Stimulated activated effector memory CD8-positive, alpha-beta T cell treated with anti-CD3 and anti-CD28 coated beads, Interleukin-12 subunit alpha, Interleukin-12 subunit beta, amount 100 ng/mL, for 72 hours (primary cell): ENCODE data around the gene KCNJ9.
"Not testable (repeated sequence)": the region's sequence is repeated elsewhere in the genome, so short reads cannot be mapped to it uniquely, and the experiment has no call there.

Source experiments
- ATAC-seq: fragments of 150-1000 bp; cut with Tn5 transposase; 2 replicates; pipeline ENCODE4 v1.10.0; 2021
- DNase-seq, 2 donors: peaks; one replicate each; pipeline ENCODE4 v3.0.0; 2021 to 2022; ENCODE audit warnings: low spot score in 2 of 2
- H3K27ac Mint-ChIP-seq: one replicate; pipeline ENCODE4 v1.8.0; 2022; ENCODE audit warnings: mild to moderate bottlenecking, mixed read lengths
- H3K36me3 Mint-ChIP-seq: one replicate; pipeline ENCODE4 v1.8.0; 2022; ENCODE audit warnings: mild to moderate bottlenecking, mixed read lengths
- H3K4me1 Mint-ChIP-seq: one replicate; pipeline ENCODE4 v1.8.0; 2022; ENCODE audit warnings: mixed read lengths
- H3K4me3 Mint-ChIP-seq: one replicate; pipeline ENCODE4 v1.8.0; 2022; ENCODE audit warnings: mild to moderate bottlenecking, mixed read lengths
- H3K9me3 Mint-ChIP-seq: one replicate; pipeline ENCODE4 v1.8.0; 2022; ENCODE audit warnings: mixed read lengths

Gene KCNJ9

GRCh38 chr1:160117709-160118183, 36.4 kb downstream of the KCNJ9 start:
- H3K36me3 Mint-ChIP-seq, result no peaks in the 10 kb centered on the region
- no peak for DNase-seq
- no peak for ATAC-seq

GRCh38 chr1:160118928-160119327, 37.6 kb downstream of the KCNJ9 start:
- H3K9me3 Mint-ChIP-seq, result no peaks in the 10 kb centered on the region
- ATAC-seq, result no peak
- no peak overlapping the region for H3K27ac Mint-ChIP-seq
- no peaks in the 10 kb centered on the region for H3K36me3 Mint-ChIP-seq
- H3K4me3 Mint-ChIP-seq, result no peak overlapping the region
- DNase-seq, result no peak
- H3K4me1 Mint-ChIP-seq, result no peaks in the 10 kb centered on the region

More at GRCh38 chr1:160117709-160118183, 36.4 kb downstream of the KCNJ9 start:
- H3K4me1 Mint-ChIP-seq, result no peaks in the 10 kb centered on the region
- no peak overlapping the region for H3K4me3 Mint-ChIP-seq
- no peaks in the 10 kb centered on the region for H3K9me3 Mint-ChIP-seq
- no peak overlapping the region for H3K27ac Mint-ChIP-seq

GRCh38 chr1:160120797-160121196, 39.5 kb downstream of the KCNJ9 start:
- no peak for DNase-seq
- H3K4me3 Mint-ChIP-seq, result no peak overlapping the region
- H3K9me3 Mint-ChIP-seq, result no peaks in the 10 kb centered on the region
- no peaks in the 10 kb centered on the region for H3K4me1 Mint-ChIP-seq
- no peak for ATAC-seq
- H3K27ac Mint-ChIP-seq, result peak overlapping the region; percentile 63
- no peaks in the 10 kb centered on the region for H3K36me3 Mint-ChIP-seq

- H3K4me1 Mint-ChIP-seq, result no peaks in the 10 kb centered on the region
- no peaks in the 10 kb centered on the region for H3K36me3 Mint-ChIP-seq
- DNase-seq (no peak), ATAC-seq (no peak)
- no peak overlapping the region for H3K4me3 Mint-ChIP-seq
- no peak overlapping the region for H3K27ac Mint-ChIP-seq
- no peaks in the 10 kb centered on the region for H3K9me3 Mint-ChIP-seq
These were observed 40.0 kb downstream of the KCNJ9 start for GRCh38 chr1:160121388-160121787.

GRCh38 chr1:160122978-160123495, 41.7 kb downstream of the KCNJ9 start:
- no peak for ATAC-seq
- H3K36me3 Mint-ChIP-seq, result no peaks in the 10 kb centered on the region

GRCh38 chr1:160123726-160124125, 42.4 kb downstream of the KCNJ9 start:
- Mint-ChIP-seq H3K4me1 (no peaks in the 10 kb centered on the region), H3K9me3 (no peaks in the 10 kb centered on the region), H3K36me3 (no peaks in the 10 kb centered on the region)

More at GRCh38 chr1:160122978-160123495, 41.7 kb downstream of the KCNJ9 start:
- no peak for DNase-seq
- H3K27ac Mint-ChIP-seq, result no peak overlapping the region
- H3K4me1 Mint-ChIP-seq, result no peaks in the 10 kb centered on the region
- H3K9me3 Mint-ChIP-seq, result no peaks in the 10 kb centered on the region
- no peak overlapping the region for H3K4me3 Mint-ChIP-seq

GRCh38 chr1:160124705-160125478, 43.6 kb downstream of the KCNJ9 start:
- Mint-ChIP-seq H3K36me3 (no peaks in the 10 kb centered on the region), H3K4me3 (no peak overlapping the region), H3K9me3 (no peaks in the 10 kb centered on the region), H3K27ac (peak overlapping the region; percentile 23), H3K4me1 (no peaks in the 10 kb centered on the region)
- peak; percentile 20 for ATAC-seq
- DNase-seq, result no peak

More at GRCh38 chr1:160123726-160124125, 42.4 kb downstream of the KCNJ9 start:
- Mint-ChIP-seq H3K27ac (peak overlapping the region; percentile 23), H3K4me3 (no peak overlapping the region)
- DNase-seq (no peak), ATAC-seq (no peak)

- H3K9me3 Mint-ChIP-seq, result no peaks in the 10 kb centered on the region
- no peak overlapping the region for H3K27ac Mint-ChIP-seq
- H3K36me3 Mint-ChIP-seq, result no peaks in the 10 kb centered on the region
- ATAC-seq, result no peak
- no peak overlapping the region for H3K4me3 Mint-ChIP-seq
- no peaks in the 10 kb centered on the region for H3K4me1 Mint-ChIP-seq
- DNase-seq, result no peak
These were observed 44.4 kb downstream of the KCNJ9 start for GRCh38 chr1:160125746-160126145.

- H3K4me3 Mint-ChIP-seq, result not testable (repeated sequence)
These were observed 45.0 kb downstream of the KCNJ9 start for GRCh38 chr1:160126342-160126741.

GRCh38 chr1:160127381-160127780, 46.0 kb downstream of the KCNJ9 start:
- Mint-ChIP-seq H3K4me1 (no peaks in the 10 kb centered on the region), H3K4me3 (no peak overlapping the region), H3K27ac (no peak overlapping the region), H3K36me3 (no peaks in the 10 kb centered on the region), H3K9me3 (no peaks in the 10 kb centered on the region)
- DNase-seq (no peak), ATAC-seq (no peak)

More at GRCh38 chr1:160126342-160126741, 45.0 kb downstream of the KCNJ9 start:
- not testable (repeated sequence) for H3K4me1 Mint-ChIP-seq, ATAC-seq, H3K36me3 Mint-ChIP-seq, H3K27ac Mint-ChIP-seq, DNase-seq, H3K9me3 Mint-ChIP-seq

- no peaks in the 10 kb centered on the region for H3K9me3 Mint-ChIP-seq
These were observed 46.7 kb downstream of the KCNJ9 start for GRCh38 chr1:160127865-160128523.

GRCh38 chr1:160128636-160129035, 47.3 kb downstream of the KCNJ9 start:
- DNase-seq (no peak), ATAC-seq (no peak)
- H3K9me3 Mint-ChIP-seq, result no peaks in the 10 kb centered on the region
- H3K4me3 Mint-ChIP-seq, result no peak overlapping the region
- H3K27ac Mint-ChIP-seq, result no peak overlapping the region
- H3K36me3 Mint-ChIP-seq, result no peaks in the 10 kb centered on the region
- H3K4me1 Mint-ChIP-seq, result no peaks in the 10 kb centered on the region

More at GRCh38 chr1:160127865-160128523, 46.7 kb downstream of the KCNJ9 start:
- no peaks in the 10 kb centered on the region for H3K36me3 Mint-ChIP-seq
- no peak overlapping the region for H3K4me3 Mint-ChIP-seq
- ATAC-seq (no peak), DNase-seq (no peak)
- no peak overlapping the region for H3K27ac Mint-ChIP-seq
- no peaks in the 10 kb centered on the region for H3K4me1 Mint-ChIP-seq

GRCh38 chr1:160129046-160129445, 47.7 kb downstream of the KCNJ9 start:
- ATAC-seq (no peak), DNase-seq (no peak)
- no peaks in the 10 kb centered on the region for H3K36me3 Mint-ChIP-seq
- no peak overlapping the region for H3K27ac Mint-ChIP-seq
- no peaks in the 10 kb centered on the region for H3K9me3 Mint-ChIP-seq
- no peaks in the 10 kb centered on the region for H3K4me1 Mint-ChIP-seq
- H3K4me3 Mint-ChIP-seq, result no peak overlapping the region

- Mint-ChIP-seq H3K36me3 (no peaks in the 10 kb centered on the region), H3K9me3 (no peaks in the 10 kb centered on the region), H3K27ac (no peak overlapping the region), H3K4me3 (no peak overlapping the region), H3K4me1 (no peaks in the 10 kb centered on the region)
- DNase-seq (no peak), ATAC-seq (no peak)
These were observed 48.2 kb downstream of the KCNJ9 start for GRCh38 chr1:160129558-160129957.

- no peak for ATAC-seq
- H3K4me1 Mint-ChIP-seq, result no peaks in the 10 kb centered on the region
- H3K9me3 Mint-ChIP-seq, result no peaks in the 10 kb centered on the region
- no peak for DNase-seq
- H3K27ac Mint-ChIP-seq, result no peak overlapping the region
- no peaks in the 10 kb centered on the region for H3K36me3 Mint-ChIP-seq
- no peak overlapping the region for H3K4me3 Mint-ChIP-seq
These were observed 48.6 kb downstream of the KCNJ9 start for GRCh38 chr1:160129966-160130365.

- ATAC-seq (no peak), DNase-seq (no peak)
- H3K9me3 Mint-ChIP-seq, result no peaks in the 10 kb centered on the region
- H3K4me3 Mint-ChIP-seq, result no peak overlapping the region
- no peaks in the 10 kb centered on the region for H3K4me1 Mint-ChIP-seq
- no peak overlapping the region for H3K27ac Mint-ChIP-seq
- H3K36me3 Mint-ChIP-seq, result no peaks in the 10 kb centered on the region
These were observed 49.1 kb downstream of the KCNJ9 start for GRCh38 chr1:160130486-160130885.
